GM23338 (cell line): ENCODE results near the gene SLC2A5. TPM values are rescaled to one million over a fixed set of nuclear protein-coding genes. Genes with fewer than 3 reads are reported as not detected.

Source experiments
- ATAC-seq: fragments of 200-7000 bp; cut with Tn5 transposase; 3 replicates; pipeline ENCODE4 v1.9.1; 2020
- DNase-seq: peaks from one replicate; pipeline ENCODE4 v3.0.0-alpha.2; 2015; ENCODE audit warnings: low spot score
- H2AFZ ChIP-seq: fragments of 200-600 bp; sonication (generic); 2 replicates; pipeline ENCODE4 v1.8.0; 2016; ENCODE audit warnings: antibody characterized with exemption, mild to moderate bottlenecking, moderate library complexity
- H3F3A ChIP-seq: fragments of 200-600 bp; sonication (generic); replicated peaks from 2 replicates; pipeline ENCODE4 v1.8.0; 2017; ENCODE audit warnings: antibody characterized with exemption, mixed run types, low read depth
- H3K27ac ChIP-seq: fragments of 200-600 bp; sonication (generic); 2 replicates; pipeline ENCODE4 v1.6.1; 2016; ENCODE audit warnings: low read depth
- H3K27me3 ChIP-seq: fragments of 200-600 bp; sonication (generic); 2 replicates; pipeline ENCODE4 v1.8.0; 2016; ENCODE audit warnings: mild to moderate bottlenecking, mixed run types, moderate library complexity; ENCODE audit not compliant: insufficient read depth
- H3K36me3 ChIP-seq: fragments of 200-600 bp; sonication (generic); 2 replicates; pipeline ENCODE4 v1.8.0; 2016; ENCODE audit warnings: mild to moderate bottlenecking; ENCODE audit not compliant: insufficient read depth
- H3K4me1 ChIP-seq: fragments of 200-600 bp; sonication (generic); 2 replicates; pipeline ENCODE4 v1.8.0; 2016; ENCODE audit warnings: mild to moderate bottlenecking, moderate library complexity; ENCODE audit not compliant: insufficient read depth
- H3K4me2 ChIP-seq: fragments of 200-600 bp; sonication (generic); 2 replicates; pipeline ENCODE4 v1.7.1; 2017; ENCODE audit warnings: mixed run types
- H3K4me3 ChIP-seq: fragments of 200-600 bp; sonication (generic); 2 replicates; pipeline ENCODE4 v1.6.1; 2016; ENCODE audit warnings: mixed run types
- H3K79me2 ChIP-seq: fragments of 200-600 bp; sonication (generic); replicated peaks from 2 replicates; pipeline ENCODE4 v1.8.0; 2017; ENCODE audit warnings: mild to moderate bottlenecking; ENCODE audit not compliant: insufficient read depth
- H3K9me2 ChIP-seq: fragments of 200-600 bp; sonication (generic); 2 replicates; pipeline ENCODE4 v1.8.0; 2017; ENCODE audit not compliant: insufficient read depth
- H4K20me1 ChIP-seq: fragments of 200-600 bp; sonication (generic); replicated peaks from 2 replicates; pipeline ENCODE4 v1.8.0; 2017; ENCODE audit warnings: mild to moderate bottlenecking; ENCODE audit not compliant: insufficient read depth
- H3K27ac Mint-ChIP-seq: 2 replicates; pipeline ENCODE4 v1.8.0; 2020; ENCODE audit warnings: inconsistent platforms, mild to moderate bottlenecking, moderate library complexity, mixed read lengths
- H3K27me3 Mint-ChIP-seq: 3 replicates; pipeline ENCODE4 v1.8.0; 2022; ENCODE audit warnings: low read depth, mild to moderate bottlenecking, moderate library complexity, mixed read lengths, inconsistent platforms; ENCODE audit not compliant: insufficient read depth, poor library complexity
- H3K36me3 Mint-ChIP-seq: 3 replicates; pipeline ENCODE4 v1.8.0; 2021; ENCODE audit warnings: low read depth, mild to moderate bottlenecking, inconsistent platforms, moderate library complexity, mixed read lengths
- H3K4me1 Mint-ChIP-seq: 3 replicates; pipeline ENCODE4 v1.8.0; 2020; ENCODE audit warnings: mild to moderate bottlenecking, inconsistent platforms, mixed read lengths
- H3K4me3 Mint-ChIP-seq: 3 replicates; pipeline ENCODE4 v1.8.0; 2021; ENCODE audit warnings: moderate library complexity, mild to moderate bottlenecking, inconsistent platforms, mixed read lengths
- H3K9me3 Mint-ChIP-seq: 3 replicates; pipeline ENCODE4 v1.8.0; 2020; ENCODE audit warnings: moderate library complexity, mild to moderate bottlenecking, inconsistent platforms, mixed read lengths
- EZH2 ChIP-seq: fragments of 200-600 bp; sonication (generic); IDR thresholded peaks from one replicate; pipeline ENCODE4 v1.8.0; 2017; ENCODE audit warnings: antibody characterized with exemption, mild to moderate bottlenecking, low read depth; ENCODE audit not compliant: unreplicated experiment
- EZH2phosphoT487 ChIP-seq: fragments of 200-600 bp; sonication (generic); IDR thresholded peaks from one replicate; pipeline ENCODE4 v1.8.1; 2018; ENCODE audit warnings: antibody characterized with exemption; ENCODE audit not compliant: unreplicated experiment
- JUNB ChIP-seq: IDR thresholded peaks from one replicate; pipeline ENCODE4 v1.6.1; 2016; ENCODE audit warnings: antibody characterized with exemption; ENCODE audit not compliant: unreplicated experiment
- NANOG ChIP-seq: IDR thresholded peaks from 2 replicates; pipeline ENCODE4 v1.6.1; 2016; ENCODE audit warnings: antibody characterized with exemption, borderline replicate concordance
- POLR2AphosphoS5 ChIP-seq: IDR thresholded peaks from 2 replicates; pipeline ENCODE4 v1.6.1; 2016; ENCODE audit warnings: antibody characterized with exemption, low read depth
- STAT1 ChIP-seq: IDR thresholded peaks from one replicate; pipeline ENCODE4 v1.6.1; 2016; ENCODE audit warnings: antibody characterized with exemption; ENCODE audit not compliant: unreplicated experiment
- ZNF331 ChIP-seq: fragments of 250-450 bp; sonication (Bioruptor Pico); IDR thresholded peaks from 2 replicates; pipeline ENCODE4 v1.5.0; 2020; ENCODE audit warnings: low read depth, mild to moderate bottlenecking, moderate library complexity
- polyA plus RNA-seq: library from polyadenylated mRNA; unstranded; fragments of >200 nt; fragmentation: Nextera tagmentation; extraction: Ambion mirVana; gene quantifications from 2 replicates; pipeline ENCODE4 v1.2.1, GENCODE V29; 2016
- total RNA-seq: library from RNA; depleted of rRNA; stranded (reverse); fragments of >200 nt; shearing (Covaris generic); gene quantifications from 2 replicates; pipeline ENCODE4 v1.2.3, GENCODE V29; 2014
- TF ChIP-seq, protein P1 (sequence below): fragments of 250-450 bp; sonication (Bioruptor Pico); IDR thresholded peaks from 2 replicates; pipeline ENCODE4 v1.5.0; 2020; ENCODE audit warnings: mild to moderate bottlenecking, moderate library complexity
- TF ChIP-seq, protein P2 (sequence below), 2 experiments: fragments of 200-600 bp in 1 of 2; sonication (generic) in 1 of 2; conservative IDR thresholded peaks; 2 replicates each; pipeline versions ENCODE4 v1.5.1 to v1.6.1; 2016 to 2017; ENCODE audit warnings: antibody characterized with exemption in 2 of 2, low read depth in 2 of 2, mild to moderate bottlenecking in 2 of 2, moderate library complexity in 1 of 2

SLC2A5 gene
- total and polyA plus RNA-seq, 2 experiments from 2014 or later = 0.03 TPM; not detected in 1

DNA sequence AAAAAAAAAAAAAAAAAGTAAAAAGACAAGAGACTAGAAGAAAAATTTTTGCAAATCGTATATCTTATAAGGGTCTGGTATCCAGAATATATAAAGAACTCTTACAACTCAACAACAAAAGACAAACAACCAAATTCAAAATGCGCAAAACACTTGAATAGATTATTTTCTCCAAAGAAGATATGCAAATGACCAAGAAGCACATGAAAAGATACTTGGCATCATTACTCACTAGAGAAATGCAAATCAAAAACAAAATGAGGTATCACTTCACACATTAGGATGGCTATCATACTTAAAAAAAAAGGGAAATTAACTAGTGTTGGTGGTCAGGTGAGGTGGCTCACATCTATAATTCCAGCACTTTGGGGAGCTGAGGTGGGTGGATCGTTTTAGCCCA lies 12.0 kb upstream of the SLC2A5 start:
- H3K9me3 Mint-ChIP-seq = peaks cover 3% of the 10 kb centered on the region; the same call in 1 of the 3 replicates
- no peak for ATAC-seq

DNA sequence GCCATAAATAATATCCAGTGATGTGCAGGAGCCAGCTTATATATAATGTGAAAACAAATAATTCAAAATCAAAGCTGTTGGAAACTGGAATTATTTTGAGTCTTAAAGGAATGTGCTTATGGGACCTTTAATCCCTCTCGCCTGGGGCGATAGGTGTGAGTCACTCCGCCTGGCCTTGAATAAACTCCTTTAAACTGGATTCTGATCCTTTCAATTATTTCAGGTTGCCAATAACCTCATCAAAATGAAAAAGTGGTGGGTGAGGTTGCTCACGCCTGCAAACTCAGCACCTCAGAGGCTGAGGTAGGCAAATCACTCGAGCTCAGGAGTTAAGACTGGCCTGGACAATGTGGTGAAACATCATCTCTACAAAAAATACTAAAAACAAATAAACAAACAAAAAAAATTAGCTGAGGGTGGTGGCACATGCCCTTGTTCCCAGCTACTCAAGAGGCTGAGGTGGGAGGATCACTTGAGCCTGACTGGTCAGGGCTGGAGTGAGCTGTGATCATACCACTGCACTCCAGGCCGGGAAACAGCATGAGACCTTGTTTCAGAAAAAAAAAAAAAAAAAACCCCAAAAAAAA lies 11.4 kb upstream of the SLC2A5 start:
- Mint-ChIP-seq H3K4me1 (peaks cover 7% of the 10 kb centered on the region; the same call in 2 of the 3 replicates), H3K36me3 (no peaks in the 10 kb centered on the region), H3K27me3 (peaks cover 3% of the 10 kb centered on the region), H3K9me3 (peaks cover 2% of the 10 kb centered on the region; the same call in 1 of the 3 replicates), H3K4me3 (no peak overlapping the region), H3K27ac (no peak overlapping the region)
- Histone ChIP-seq H3K27me3 (no peaks in the 10 kb centered on the region), H3K4me1 (no peaks in the 10 kb centered on the region; the same call in 1 of the 2 replicates), H3K9me2 (no peaks in the 10 kb centered on the region), H4K20me1 (no peaks in the 10 kb centered on the region), H3K4me2 (no peak overlapping the region), H3K36me3 (no peaks in the 10 kb centered on the region), H3K4me3 (no peak overlapping the region), H3K27ac (no peak overlapping the region), H2AFZ (peak overlapping the region; percentile 38), H3K79me2 (no peaks in the 10 kb centered on the region), H3F3A (no peaks in the 10 kb centered on the region)
- ATAC-seq = no peak
- DNase-seq = no peak
- TF ChIP-seq EZH2phosphoT487 = no peak
- no peak for TF ChIP-seq STAT1
- TF ChIP-seq JUNB = no peak
- TF ChIP-seq NANOG = no peak
- TF ChIP-seq, protein P1, sequence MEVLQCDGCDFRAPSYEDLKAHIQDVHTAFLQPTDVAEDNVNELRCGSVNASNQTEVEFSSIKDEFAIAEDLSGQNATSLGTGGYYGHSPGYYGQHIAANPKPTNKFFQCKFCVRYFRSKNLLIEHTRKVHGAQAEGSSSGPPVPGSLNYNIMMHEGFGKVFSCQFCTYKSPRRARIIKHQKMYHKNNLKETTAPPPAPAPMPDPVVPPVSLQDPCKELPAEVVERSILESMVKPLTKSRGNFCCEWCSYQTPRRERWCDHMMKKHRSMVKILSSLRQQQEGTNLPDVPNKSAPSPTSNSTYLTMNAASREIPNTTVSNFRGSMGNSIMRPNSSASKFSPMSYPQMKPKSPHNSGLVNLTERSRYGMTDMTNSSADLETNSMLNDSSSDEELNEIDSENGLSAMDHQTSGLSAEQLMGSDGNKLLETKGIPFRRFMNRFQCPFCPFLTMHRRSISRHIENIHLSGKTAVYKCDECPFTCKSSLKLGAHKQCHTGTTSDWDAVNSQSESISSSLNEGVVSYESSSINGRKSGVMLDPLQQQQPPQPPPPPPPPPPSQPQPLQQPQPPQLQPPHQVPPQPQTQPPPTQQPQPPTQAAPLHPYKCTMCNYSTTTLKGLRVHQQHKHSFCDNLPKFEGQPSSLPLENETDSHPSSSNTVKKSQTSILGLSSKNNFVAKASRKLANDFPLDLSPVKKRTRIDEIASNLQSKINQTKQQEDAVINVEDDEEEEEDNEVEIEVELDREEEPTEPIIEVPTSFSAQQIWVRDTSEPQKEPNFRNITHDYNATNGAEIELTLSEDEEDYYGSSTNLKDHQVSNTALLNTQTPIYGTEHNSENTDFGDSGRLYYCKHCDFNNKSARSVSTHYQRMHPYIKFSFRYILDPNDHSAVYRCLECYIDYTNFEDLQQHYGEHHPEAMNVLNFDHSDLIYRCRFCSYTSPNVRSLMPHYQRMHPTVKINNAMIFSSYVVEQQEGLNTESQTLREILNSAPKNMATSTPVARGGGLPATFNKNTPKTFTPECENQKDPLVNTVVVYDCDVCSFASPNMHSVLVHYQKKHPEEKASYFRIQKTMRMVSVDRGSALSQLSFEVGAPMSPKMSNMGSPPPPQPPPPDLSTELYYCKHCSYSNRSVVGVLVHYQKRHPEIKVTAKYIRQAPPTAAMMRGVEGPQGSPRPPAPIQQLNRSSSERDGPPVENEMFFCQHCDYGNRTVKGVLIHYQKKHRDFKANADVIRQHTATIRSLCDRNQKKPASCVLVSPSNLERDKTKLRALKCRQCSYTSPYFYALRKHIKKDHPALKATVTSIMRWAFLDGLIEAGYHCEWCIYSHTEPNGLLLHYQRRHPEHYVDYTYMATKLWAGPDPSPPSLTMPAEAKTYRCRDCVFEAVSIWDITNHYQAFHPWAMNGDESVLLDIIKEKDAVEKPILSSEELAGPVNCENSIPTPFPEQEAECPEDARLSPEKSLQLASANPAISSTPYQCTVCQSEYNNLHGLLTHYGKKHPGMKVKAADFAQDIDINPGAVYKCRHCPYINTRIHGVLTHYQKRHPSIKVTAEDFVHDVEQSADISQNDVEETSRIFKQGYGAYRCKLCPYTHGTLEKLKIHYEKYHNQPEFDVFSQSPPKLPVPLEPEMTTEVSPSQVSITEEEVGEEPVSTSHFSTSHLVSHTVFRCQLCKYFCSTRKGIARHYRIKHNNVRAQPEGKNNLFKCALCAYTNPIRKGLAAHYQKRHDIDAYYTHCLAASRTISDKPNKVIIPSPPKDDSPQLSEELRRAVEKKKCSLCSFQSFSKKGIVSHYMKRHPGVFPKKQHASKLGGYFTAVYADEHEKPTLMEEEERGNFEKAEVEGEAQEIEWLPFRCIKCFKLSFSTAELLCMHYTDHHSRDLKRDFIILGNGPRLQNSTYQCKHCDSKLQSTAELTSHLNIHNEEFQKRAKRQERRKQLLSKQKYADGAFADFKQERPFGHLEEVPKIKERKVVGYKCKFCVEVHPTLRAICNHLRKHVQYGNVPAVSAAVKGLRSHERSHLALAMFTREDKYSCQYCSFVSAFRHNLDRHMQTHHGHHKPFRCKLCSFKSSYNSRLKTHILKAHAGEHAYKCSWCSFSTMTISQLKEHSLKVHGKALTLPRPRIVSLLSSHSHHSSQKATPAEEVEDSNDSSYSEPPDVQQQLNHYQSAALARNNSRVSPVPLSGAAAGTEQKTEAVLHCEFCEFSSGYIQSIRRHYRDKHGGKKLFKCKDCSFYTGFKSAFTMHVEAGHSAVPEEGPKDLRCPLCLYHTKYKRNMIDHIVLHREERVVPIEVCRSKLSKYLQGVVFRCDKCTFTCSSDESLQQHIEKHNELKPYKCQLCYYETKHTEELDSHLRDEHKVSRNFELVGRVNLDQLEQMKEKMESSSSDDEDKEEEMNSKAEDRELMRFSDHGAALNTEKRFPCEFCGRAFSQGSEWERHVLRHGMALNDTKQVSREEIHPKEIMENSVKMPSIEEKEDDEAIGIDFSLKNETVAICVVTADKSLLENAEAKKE (CRISPR knock-in tag) = no peak
- no peak for TF ChIP-seq EZH2
- TF ChIP-seq, protein P2, sequence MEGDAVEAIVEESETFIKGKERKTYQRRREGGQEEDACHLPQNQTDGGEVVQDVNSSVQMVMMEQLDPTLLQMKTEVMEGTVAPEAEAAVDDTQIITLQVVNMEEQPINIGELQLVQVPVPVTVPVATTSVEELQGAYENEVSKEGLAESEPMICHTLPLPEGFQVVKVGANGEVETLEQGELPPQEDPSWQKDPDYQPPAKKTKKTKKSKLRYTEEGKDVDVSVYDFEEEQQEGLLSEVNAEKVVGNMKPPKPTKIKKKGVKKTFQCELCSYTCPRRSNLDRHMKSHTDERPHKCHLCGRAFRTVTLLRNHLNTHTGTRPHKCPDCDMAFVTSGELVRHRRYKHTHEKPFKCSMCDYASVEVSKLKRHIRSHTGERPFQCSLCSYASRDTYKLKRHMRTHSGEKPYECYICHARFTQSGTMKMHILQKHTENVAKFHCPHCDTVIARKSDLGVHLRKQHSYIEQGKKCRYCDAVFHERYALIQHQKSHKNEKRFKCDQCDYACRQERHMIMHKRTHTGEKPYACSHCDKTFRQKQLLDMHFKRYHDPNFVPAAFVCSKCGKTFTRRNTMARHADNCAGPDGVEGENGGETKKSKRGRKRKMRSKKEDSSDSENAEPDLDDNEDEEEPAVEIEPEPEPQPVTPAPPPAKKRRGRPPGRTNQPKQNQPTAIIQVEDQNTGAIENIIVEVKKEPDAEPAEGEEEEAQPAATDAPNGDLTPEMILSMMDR (conservative IDR thresholded peaks at IDR 0.05; ENCODE audit: low read depth in 2 of 2) = no peak
- TF ChIP-seq POLR2AphosphoS5 = no peak

More for the DNA sequence above, 12.0 kb upstream of the SLC2A5 start:
- no peak overlapping the region for H3K27ac Mint-ChIP-seq
- Histone ChIP-seq H3F3A (no peaks in the 10 kb centered on the region), H3K79me2 (no peaks in the 10 kb centered on the region), H3K27ac (no peak overlapping the region), H4K20me1 (no peaks in the 10 kb centered on the region), H2AFZ (no peak overlapping the region), H3K36me3 (no peaks in the 10 kb centered on the region), H3K4me1 (no peaks in the 10 kb centered on the region; the same call in 1 of the 2 replicates), H3K4me2 (no peak overlapping the region), H3K4me3 (no peak overlapping the region), H3K27me3 (no peaks in the 10 kb centered on the region), H3K9me2 (no peaks in the 10 kb centered on the region)
- no peak overlapping the region for H3K4me3 Mint-ChIP-seq
- H3K4me1 Mint-ChIP-seq = peaks cover 7% of the 10 kb centered on the region; the same call in 2 of the 3 replicates
- no peaks in the 10 kb centered on the region for H3K36me3 Mint-ChIP-seq
- no peak for DNase-seq
- TF ChIP-seq NANOG = no peak
- no peak for TF ChIP-seq ZNF331 (CRISPR knock-in tag)
- TF ChIP-seq POLR2AphosphoS5 = no peak
- TF ChIP-seq STAT1 = no peak
- TF ChIP-seq EZH2 = no peak
- TF ChIP-seq, protein P2 (conservative IDR thresholded peaks at IDR 0.05; ENCODE audit: low read depth in 2 of 2) = no peak
- no peak for TF ChIP-seq JUNB
- peaks cover 3% of the 10 kb centered on the region for H3K27me3 Mint-ChIP-seq
